OCI-LY7 (cell line): ENCODE data around the gene CNBD2. TPM values are rescaled to one million over a fixed set of nuclear protein-coding genes. Genes with fewer than 3 reads are reported as not detected.

Experiments used
- BruUV-seq: library from RNA; stranded (reverse); fragments of 400-500 nt; replicated peaks from 2 replicates; lab custom pipeline; 2021; lab: Mats Ljungman, UMichigan
- CTCF ChIA-PET: fragments of 300-600 bp; sonication (Branson Sonifier 250); formaldehyde crosslinking; loops from one replicate; lab custom pipeline; 2022; ENCODE audit warnings: antibody characterized with exemption; ENCODE audit not compliant: unreplicated experiment; lab: Charles Lee
- POLR2A ChIA-PET: fragments of 300-600 bp; sonication (Branson Sonifier 250); formaldehyde crosslinking; loops from one replicate; lab custom pipeline; 2022; ENCODE audit warnings: antibody characterized with exemption; lab: Charles Lee
- DNase-seq: peaks from one replicate; pipeline ENCODE4 v3.0.0-alpha.2; 2015; ENCODE audit warnings: low spot score
- H2AFZ ChIP-seq: fragments of 200-600 bp; sonication (generic), shearing (Covaris generic); 2 replicates; pipeline ENCODE4 v1.6.1; 2014; ENCODE audit warnings: mild to moderate bottlenecking, antibody characterized with exemption, low read length, moderate library complexity
- H3K27ac ChIP-seq: fragments of 200-600 bp; sonication (generic); 2 replicates; pipeline ENCODE4 v1.5.1; 2014; ENCODE audit warnings: mixed run types, low read depth, mild to moderate bottlenecking, moderate library complexity, low read length, inconsistent platforms; ENCODE audit not compliant: poor library complexity, severe bottlenecking
- H3K36me3 ChIP-seq: fragments of 200-600 bp; sonication (generic); 2 replicates; pipeline ENCODE4 v1.6.1; 2014; ENCODE audit warnings: mild to moderate bottlenecking, antibody characterized with exemption, low read length, moderate library complexity, mixed read lengths; ENCODE audit not compliant: insufficient read depth
- H3K4me1 ChIP-seq: fragments of 200-600 bp; sonication (generic); 2 replicates; pipeline ENCODE4 v1.5.1; 2014; ENCODE audit warnings: mild to moderate bottlenecking, low read length; ENCODE audit not compliant: insufficient read depth, poor library complexity, severe bottlenecking
- H3K4me2 ChIP-seq: fragments of 200-600 bp; sonication (generic); 2 replicates; pipeline ENCODE4 v1.6.1; 2014; ENCODE audit warnings: mild to moderate bottlenecking, low read length
- H3K4me3 ChIP-seq: fragments of 200-600 bp; sonication (generic); 2 replicates; pipeline ENCODE4 v1.5.1; 2014; ENCODE audit warnings: mild to moderate bottlenecking, low read depth, low read length; ENCODE audit not compliant: poor library complexity, severe bottlenecking
- H3K79me2 ChIP-seq: fragments of 200-600 bp; sonication (generic); 2 replicates; pipeline ENCODE4 v1.6.1; 2016; ENCODE audit warnings: low read depth, mild to moderate bottlenecking, low read length, moderate library complexity, mixed read lengths; ENCODE audit not compliant: insufficient read depth
- H3K9me2 ChIP-seq: fragments of 200-600 bp; sonication (generic); 2 replicates; pipeline ENCODE4 v1.6.1; 2016; ENCODE audit warnings: mild to moderate bottlenecking, low read length, mixed read lengths; ENCODE audit not compliant: insufficient read depth
- H3K9me3 ChIP-seq: fragments of 200-600 bp; sonication (generic); 2 replicates; pipeline ENCODE4 v1.6.1; 2014; ENCODE audit warnings: mild to moderate bottlenecking, mixed run types, low read length, mixed read lengths
- H4K20me1 ChIP-seq: fragments of 200-600 bp; sonication (generic); 2 replicates; pipeline ENCODE4 v1.6.1; 2014; ENCODE audit warnings: mild to moderate bottlenecking, antibody characterized with exemption, low read length, moderate library complexity, mixed read lengths; ENCODE audit not compliant: insufficient read depth
- EZH2phosphoT487 ChIP-seq: fragments of 200-600 bp; sonication (generic); IDR thresholded peaks from 2 replicates; pipeline ENCODE4 v1.6.1; 2018; ENCODE audit warnings: low read depth, borderline replicate concordance, mild to moderate bottlenecking, mixed run types, antibody characterized with exemption, low read length, moderate library complexity, mixed read lengths
- intact Hi-C: fragments of 100-400 bp; cut with micrococcal nuclease; formaldehyde crosslinking; loops from one replicate; pipeline ENCODE4 v1.10.0; 2022; ENCODE audit not compliant: unreplicated experiment
- total RNA-seq, 2 experiments: library from RNA; depleted of rRNA in 1 of 2; stranded (reverse); fragments of >200 nt in 1 of 2; shearing (Covaris generic) in 1 of 2; gene quantifications; 2 replicates each; pipeline ENCODE4 v1.2.3, GENCODE V29; 2014 to 2022
- TF ChIP-seq, protein P1 (sequence below): fragments of 200-600 bp; sonication (generic); conservative IDR thresholded peaks from 2 replicates; pipeline ENCODE4 v1.5.1; 2014; ENCODE audit warnings: mild to moderate bottlenecking, antibody characterized with exemption, low read length, moderate library complexity, mixed read lengths

The CNBD2 gene
- total RNA-seq, 2 experiments from 2014 or later: 10.4 to 10.5 TPM

DNA sequence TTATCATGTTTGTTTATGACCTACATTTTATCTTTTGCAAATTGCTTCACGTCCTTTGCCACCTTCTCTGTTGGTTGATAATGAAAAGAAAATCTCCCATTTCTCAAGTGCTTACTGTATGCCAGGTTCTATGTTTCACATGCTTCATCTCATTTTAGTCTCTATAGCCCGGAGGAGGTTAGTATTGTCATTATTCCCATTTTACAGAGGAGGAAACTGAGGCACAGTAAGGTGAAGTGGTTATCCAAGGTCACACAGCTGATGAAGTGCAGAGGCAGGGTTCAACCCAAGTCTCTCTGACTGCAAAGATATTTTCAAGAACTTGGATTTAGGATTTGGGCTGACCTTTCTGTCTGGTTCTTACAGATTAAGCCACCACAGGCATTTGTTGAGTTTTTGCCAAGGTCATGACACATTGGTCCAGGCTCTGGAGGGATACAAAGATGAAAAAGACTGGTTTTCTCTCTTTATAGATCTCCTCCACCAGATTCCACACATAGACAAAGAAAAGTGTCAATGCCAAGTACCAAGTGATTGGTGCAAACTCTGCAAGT is 20.6 kb downstream of the CNBD2 start:
- ChIA-PET POLR2A (no interaction called here), CTCF (no interaction called here)
- no peaks in the 10 kb centered on the region for H3K79me2 ChIP-seq
- H3K36me3 ChIP-seq: no peaks in the 10 kb centered on the region
- no TSS peak for BruUV-seq
- no peaks in the 10 kb centered on the region for H4K20me1 ChIP-seq
- H3K4me3 ChIP-seq: no peak overlapping the region
- DNase-seq: no peak
- peaks cover 25% of the 10 kb centered on the region for H3K4me1 ChIP-seq
- no peak overlapping the region for H2AFZ ChIP-seq
- H3K4me2 ChIP-seq: no peak overlapping the region
- no peak overlapping the region for H3K27ac ChIP-seq
- intact Hi-C loops: no loop called here
- TF ChIP-seq EZH2phosphoT487: no peak
- TF ChIP-seq, protein P1, sequence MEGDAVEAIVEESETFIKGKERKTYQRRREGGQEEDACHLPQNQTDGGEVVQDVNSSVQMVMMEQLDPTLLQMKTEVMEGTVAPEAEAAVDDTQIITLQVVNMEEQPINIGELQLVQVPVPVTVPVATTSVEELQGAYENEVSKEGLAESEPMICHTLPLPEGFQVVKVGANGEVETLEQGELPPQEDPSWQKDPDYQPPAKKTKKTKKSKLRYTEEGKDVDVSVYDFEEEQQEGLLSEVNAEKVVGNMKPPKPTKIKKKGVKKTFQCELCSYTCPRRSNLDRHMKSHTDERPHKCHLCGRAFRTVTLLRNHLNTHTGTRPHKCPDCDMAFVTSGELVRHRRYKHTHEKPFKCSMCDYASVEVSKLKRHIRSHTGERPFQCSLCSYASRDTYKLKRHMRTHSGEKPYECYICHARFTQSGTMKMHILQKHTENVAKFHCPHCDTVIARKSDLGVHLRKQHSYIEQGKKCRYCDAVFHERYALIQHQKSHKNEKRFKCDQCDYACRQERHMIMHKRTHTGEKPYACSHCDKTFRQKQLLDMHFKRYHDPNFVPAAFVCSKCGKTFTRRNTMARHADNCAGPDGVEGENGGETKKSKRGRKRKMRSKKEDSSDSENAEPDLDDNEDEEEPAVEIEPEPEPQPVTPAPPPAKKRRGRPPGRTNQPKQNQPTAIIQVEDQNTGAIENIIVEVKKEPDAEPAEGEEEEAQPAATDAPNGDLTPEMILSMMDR: no peak
- H3K9me2 ChIP-seq: no peaks in the 10 kb centered on the region
- H3K9me3 ChIP-seq: no peaks in the 10 kb centered on the region

DNA sequence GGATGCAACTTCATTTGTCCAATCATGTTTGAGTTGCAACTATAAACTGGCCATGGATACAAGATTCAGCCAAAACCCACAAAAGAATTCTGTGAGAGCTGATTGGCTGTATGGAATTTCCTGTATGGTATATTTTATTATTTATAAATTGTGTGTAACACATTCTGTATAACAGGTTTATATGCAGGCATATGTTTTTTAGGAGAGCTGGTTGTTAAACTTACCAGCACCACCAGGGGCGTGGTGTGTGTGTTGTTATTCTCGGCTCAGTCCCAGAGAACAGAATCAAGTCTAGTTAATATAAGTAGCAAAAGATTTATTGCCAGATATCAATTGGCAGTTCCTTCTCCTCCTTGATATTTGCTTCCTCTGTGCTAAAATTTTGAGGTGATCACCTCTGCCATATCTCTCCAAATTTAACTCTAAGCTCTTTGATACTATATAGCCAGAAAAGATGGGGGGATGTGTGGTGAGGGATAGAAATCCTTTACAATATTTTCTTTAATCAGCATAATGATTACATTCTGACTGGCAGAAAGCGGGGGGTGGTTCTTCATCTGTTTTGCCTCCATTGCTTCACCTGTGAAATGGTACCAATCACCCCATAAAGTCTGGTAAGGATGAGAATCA is 22.9 kb downstream of the CNBD2 start:
- Histone ChIP-seq H3K79me2 (no peaks in the 10 kb centered on the region), H3K9me3 (no peaks in the 10 kb centered on the region), H3K27ac (no peak overlapping the region), H2AFZ (0 out of 2 replicates have a peak overlapping the region, but pooled peaks have one; percentile 26), H3K9me2 (no peaks in the 10 kb centered on the region), H4K20me1 (no peaks in the 10 kb centered on the region), H3K36me3 (no peaks in the 10 kb centered on the region), H3K4me1 (peaks cover 20% of the 10 kb centered on the region), H3K4me2 (no peak overlapping the region), H3K4me3 (no peak overlapping the region)
- DNase-seq: peak; percentile 68
- no peak for TF ChIP-seq EZH2phosphoT487
- TF ChIP-seq, protein P1: peak; percentile 82
- POLR2A ChIA-PET: interaction anchor here (0.6 to 3.2 kb wide), 5 partner anchors 13 to 171 kb away, joined by 3 to 16 read pairs (median 7); partner anchors contain the start of gene SCAND1
- BruUV-seq: no TSS peak
- intact Hi-C loops: no loop called here
- CTCF ChIA-PET: interaction anchor here (0.6 to 1.1 kb wide), 2 partner anchors 36 to 154 kb away, joined by 3 read pairs; no protein-coding TSS in a partner anchor
